D721Med (cell line): ENCODE measurements around the gene CLDND1.

Experiments
- DNase-seq: peaks from one replicate; pipeline ENCODE4 v3.0.0; 2011; ENCODE audit warnings: low spot score; ENCODE audit not compliant: insufficient read length
- FAIRE-seq: peaks from 2 replicates; lab custom pipeline; 2011; peaks lifted over from hg19 to GRCh38; lab: Jason Lieb, UNC
- CTCF ChIP-seq: IDR thresholded peaks from 2 replicates; pipeline ENCODE4 v1.5.1; 2012; ENCODE audit warnings: mild to moderate bottlenecking, control low read depth; ENCODE audit not compliant: insufficient read depth; ENCODE audit errors: missing control alignments

Gene CLDND1

GRCh38 chr3:98482717-98483482 lies 39.8 kb downstream of the CLDND1 start:
- TF ChIP-seq CTCF: no peak
- DNase-seq: no peak
- no peak for FAIRE-seq
